ENCODE results near the gene HIBCH. TPM values are rescaled to one million over a fixed set of nuclear protein-coding genes. Genes with fewer than 3 reads are reported as not detected.
A peak's percentile ranks its signal among the peaks of the same experiment; 100 is the strongest.

Gene HIBCH
- total RNA-seq, 4 donors from 2014 or later = 16.5 to 20.1 (median 18.3) TPM

DNA sequence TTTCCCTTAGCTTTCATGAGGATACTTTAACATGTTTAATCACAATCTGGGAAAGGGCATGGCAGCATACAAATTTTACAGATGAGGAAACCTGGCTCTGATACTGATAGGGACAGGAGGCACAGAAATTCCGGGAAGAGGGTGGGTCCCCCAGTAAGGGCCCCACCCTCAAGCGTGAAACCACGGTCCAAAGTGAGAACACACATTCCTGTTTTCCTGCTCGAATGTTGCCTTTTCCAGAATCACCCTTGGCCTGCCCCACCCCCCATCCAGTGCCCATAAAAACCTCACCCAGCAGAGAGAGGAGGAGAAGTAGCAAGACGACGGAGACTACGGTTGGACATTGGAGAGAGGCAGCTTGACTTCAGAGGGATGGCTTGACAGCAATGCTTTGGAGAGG, 98.2 kb downstream of the HIBCH start:
- TF ChIP-seq POLR2AphosphoS5 (IDR thresholded peaks at IDR 0.05) (no peak), EP300 (IDR thresholded peaks at IDR 0.05) (no peak), POLR2A (IDR thresholded peaks at IDR 0.05) (no peak)
- TF ChIP-seq, protein P1, sequence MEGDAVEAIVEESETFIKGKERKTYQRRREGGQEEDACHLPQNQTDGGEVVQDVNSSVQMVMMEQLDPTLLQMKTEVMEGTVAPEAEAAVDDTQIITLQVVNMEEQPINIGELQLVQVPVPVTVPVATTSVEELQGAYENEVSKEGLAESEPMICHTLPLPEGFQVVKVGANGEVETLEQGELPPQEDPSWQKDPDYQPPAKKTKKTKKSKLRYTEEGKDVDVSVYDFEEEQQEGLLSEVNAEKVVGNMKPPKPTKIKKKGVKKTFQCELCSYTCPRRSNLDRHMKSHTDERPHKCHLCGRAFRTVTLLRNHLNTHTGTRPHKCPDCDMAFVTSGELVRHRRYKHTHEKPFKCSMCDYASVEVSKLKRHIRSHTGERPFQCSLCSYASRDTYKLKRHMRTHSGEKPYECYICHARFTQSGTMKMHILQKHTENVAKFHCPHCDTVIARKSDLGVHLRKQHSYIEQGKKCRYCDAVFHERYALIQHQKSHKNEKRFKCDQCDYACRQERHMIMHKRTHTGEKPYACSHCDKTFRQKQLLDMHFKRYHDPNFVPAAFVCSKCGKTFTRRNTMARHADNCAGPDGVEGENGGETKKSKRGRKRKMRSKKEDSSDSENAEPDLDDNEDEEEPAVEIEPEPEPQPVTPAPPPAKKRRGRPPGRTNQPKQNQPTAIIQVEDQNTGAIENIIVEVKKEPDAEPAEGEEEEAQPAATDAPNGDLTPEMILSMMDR (IDR thresholded peaks at IDR 0.05) = no peak
- H3K27ac ChIP-seq = no peak overlapping the region
- no peak for ATAC-seq
- peaks cover 0 to 51% of the 10 kb centered on the region in 2 donors for H3K36me3 ChIP-seq
- H3K4me3 ChIP-seq = no peak overlapping the region
- WGBS, 2 donors (ENCODE audit: low coverage in 1 of 2) = 70 to 73% methylated on average over 6 to 7 of the region's 7 CpGs
- H3K4me1 ChIP-seq = peaks cover 0 to 8% (median 0%) of the 10 kb centered on the region in 3 donors
- no peaks in the 10 kb centered on the region for H3K27me3 ChIP-seq
- peaks cover 0 to 7% (median 0%) of the 10 kb centered on the region in 3 donors for H3K9me3 ChIP-seq

DNA sequence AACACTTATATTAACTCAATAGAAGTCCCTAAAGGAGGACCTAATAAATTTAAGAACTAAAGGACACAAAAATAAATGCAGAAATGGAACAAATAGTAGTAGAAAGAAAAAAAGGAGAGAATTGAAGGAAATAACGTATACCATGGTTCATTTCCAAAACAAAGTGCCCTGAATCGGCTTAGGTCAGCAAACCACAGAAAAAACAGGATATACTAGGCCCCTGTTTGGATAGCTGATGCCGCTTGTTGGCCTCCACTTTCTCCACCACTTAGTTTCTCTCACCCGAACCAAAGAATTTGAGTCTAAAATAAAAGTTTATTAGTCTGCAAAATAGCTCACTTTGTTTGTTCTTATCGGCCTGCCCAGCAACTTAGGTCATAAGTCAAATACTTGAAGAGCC, 100.4 kb downstream of the HIBCH start:
- Histone ChIP-seq H3K4me3 (no peak overlapping the region), H3K27ac (no peak overlapping the region), H3K4me1 (peaks cover 0 to 29% (median 0%) of the 10 kb centered on the region in 3 donors), H3K9me3 (peaks cover 0 to 6% (median 0%) of the 10 kb centered on the region in 3 donors), H3K36me3 (peaks cover 0 to 50% of the 10 kb centered on the region in 2 donors), H3K27me3 (no peaks in the 10 kb centered on the region)
- 82 to 87% methylated on average over 5 of the region's 5 CpGs for WGBS, 2 donors (ENCODE audit: low coverage in 1 of 2)
- no peak for TF ChIP-seq POLR2AphosphoS5 (IDR thresholded peaks at IDR 0.05)
- TF ChIP-seq POLR2A (IDR thresholded peaks at IDR 0.05) = no peak
- TF ChIP-seq EP300 (IDR thresholded peaks at IDR 0.05) = no peak
- TF ChIP-seq, protein P1 (IDR thresholded peaks at IDR 0.05) = no peak
- no peak for ATAC-seq

DNA sequence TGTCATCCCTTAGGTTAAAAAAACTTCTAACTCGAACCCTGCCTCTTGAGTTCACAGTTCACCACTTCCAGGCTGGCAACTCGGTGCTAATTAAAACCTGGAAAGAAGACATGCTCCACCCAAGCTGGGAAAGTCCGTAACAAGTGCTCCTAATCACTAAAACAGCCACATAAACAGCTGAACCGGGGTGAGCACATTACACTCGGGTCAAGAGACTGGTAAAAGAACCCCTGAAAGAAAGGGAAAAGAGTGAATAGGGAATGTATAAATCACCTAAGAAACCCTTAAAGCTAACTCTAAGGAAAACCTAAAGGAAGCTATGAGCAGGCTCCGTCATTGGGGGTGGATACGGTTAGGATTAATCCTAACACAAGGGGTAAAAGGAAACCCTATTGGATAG, 102.0 kb downstream of the HIBCH start:
- Histone ChIP-seq H3K36me3 (peaks cover 0 to 48% of the 10 kb centered on the region in 2 donors), H3K27me3 (no peaks in the 10 kb centered on the region), H3K27ac (no peak overlapping the region), H3K9me3 (no peaks in the 10 kb centered on the region), H3K4me1 (peaks cover 0 to 33% (median 0%) of the 10 kb centered on the region in 3 donors), H3K4me3 (no peak overlapping the region)
- TF ChIP-seq POLR2AphosphoS5 (IDR thresholded peaks at IDR 0.05) (no peak), EP300 (IDR thresholded peaks at IDR 0.05) (no peak), POLR2A (IDR thresholded peaks at IDR 0.05) (no peak)
- ATAC-seq = no peak
- 58 to 80% methylated on average over 3 to 7 of the region's 7 CpGs for WGBS, 2 donors (ENCODE audit: low coverage in 1 of 2)

DNA sequence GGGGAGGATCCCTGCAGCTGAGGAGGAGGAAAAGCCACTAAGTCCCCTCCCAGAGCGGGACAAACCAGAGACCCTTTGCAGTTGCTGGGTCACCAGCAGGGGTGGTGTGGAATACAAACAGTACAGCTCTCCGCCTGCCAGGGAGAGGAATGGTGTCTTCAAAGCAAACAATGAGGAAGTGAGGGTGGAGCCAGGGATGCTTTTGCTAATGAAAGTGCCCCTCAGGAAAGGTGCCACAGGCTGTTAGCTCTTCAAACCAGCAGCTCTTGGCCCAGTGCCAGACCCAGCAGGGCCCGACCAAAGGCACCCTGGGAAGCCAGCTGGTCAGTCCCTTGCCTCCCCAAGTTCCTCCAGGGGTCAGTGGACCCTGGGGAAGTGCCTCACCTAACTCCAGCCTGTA, 102.8 kb downstream of the HIBCH start:
- H3K27ac ChIP-seq = no peak overlapping the region
- ATAC-seq = no peak
- WGBS, 2 donors (ENCODE audit: low coverage in 1 of 2) = 29 to 50% methylated on average over 1 of the region's 3 CpGs
- H3K36me3 ChIP-seq = peaks cover 0 to 52% of the 10 kb centered on the region in 2 donors
- no peaks in the 10 kb centered on the region for H3K9me3 ChIP-seq
- peaks cover 0 to 33% (median 0%) of the 10 kb centered on the region in 3 donors for H3K4me1 ChIP-seq
- no peaks in the 10 kb centered on the region for H3K27me3 ChIP-seq
- TF ChIP-seq POLR2AphosphoS5 (IDR thresholded peaks at IDR 0.05) (no peak), POLR2A (IDR thresholded peaks at IDR 0.05) (no peak), EP300 (IDR thresholded peaks at IDR 0.05) (no peak)
- TF ChIP-seq, protein P1 (IDR thresholded peaks at IDR 0.05) = no peak
- no peak overlapping the region for H3K4me3 ChIP-seq

DNA sequence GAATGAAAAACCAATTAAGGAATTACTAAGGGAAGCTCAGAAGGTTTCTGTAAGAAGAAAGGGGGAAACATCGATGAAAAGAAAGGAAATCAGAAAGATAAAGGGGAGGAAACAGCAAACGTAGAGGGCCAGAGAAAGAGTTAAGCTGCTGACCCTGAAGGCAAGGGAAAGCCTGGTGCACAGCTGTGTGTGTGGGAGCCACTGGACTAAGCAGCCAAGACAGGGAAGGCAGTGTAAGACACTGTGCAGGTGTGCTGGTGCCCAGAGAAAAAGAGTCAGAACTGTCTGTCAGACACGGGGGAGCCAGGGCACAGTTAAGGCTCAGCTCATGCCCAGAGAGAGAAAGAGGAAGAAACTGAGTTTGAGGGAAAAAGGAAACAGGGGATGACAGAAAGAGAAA, 104.0 kb downstream of the HIBCH start:
- 8 to 13% methylated on average over 1 to 3 of the region's 3 CpGs for WGBS, 2 donors (ENCODE audit: low coverage in 1 of 2)
- no peaks in the 10 kb centered on the region for H3K27me3 ChIP-seq
- H3K4me1 ChIP-seq = peaks cover 0 to 33% (median 0%) of the 10 kb centered on the region in 3 donors
- no peaks in the 10 kb centered on the region for H3K9me3 ChIP-seq
- TF ChIP-seq EP300 (IDR thresholded peaks at IDR 0.05) (no peak), POLR2AphosphoS5 (IDR thresholded peaks at IDR 0.05) (no peak), POLR2A (IDR thresholded peaks at IDR 0.05) (no peak)
- TF ChIP-seq, protein P1 (IDR thresholded peaks at IDR 0.05) = no peak
- peak overlapping the region in 2 of 4 donors; percentile 10 to 22 for H3K27ac ChIP-seq
- H3K4me3 ChIP-seq = no peak overlapping the region
- H3K36me3 ChIP-seq = peaks cover 0 to 47% of the 10 kb centered on the region in 2 donors
- no peak for ATAC-seq
